Embryonic facial prominence (tissue), 1 donor: ENCODE results near the gene TMEM108.
A peak's percentile ranks its signal among the peaks of the same experiment; 100 is the strongest.

ENCODE experiments used
- DNase-seq: peaks from one replicate; pipeline ENCODE4 v3.0.0-alpha.2; 2016; ENCODE audit errors: extremely low spot score

Gene TMEM108

GRCh38 chr3:133418361-133418760, 380.2 kb downstream of the TMEM108 start:
- DNase-seq, result no peak

DNA sequence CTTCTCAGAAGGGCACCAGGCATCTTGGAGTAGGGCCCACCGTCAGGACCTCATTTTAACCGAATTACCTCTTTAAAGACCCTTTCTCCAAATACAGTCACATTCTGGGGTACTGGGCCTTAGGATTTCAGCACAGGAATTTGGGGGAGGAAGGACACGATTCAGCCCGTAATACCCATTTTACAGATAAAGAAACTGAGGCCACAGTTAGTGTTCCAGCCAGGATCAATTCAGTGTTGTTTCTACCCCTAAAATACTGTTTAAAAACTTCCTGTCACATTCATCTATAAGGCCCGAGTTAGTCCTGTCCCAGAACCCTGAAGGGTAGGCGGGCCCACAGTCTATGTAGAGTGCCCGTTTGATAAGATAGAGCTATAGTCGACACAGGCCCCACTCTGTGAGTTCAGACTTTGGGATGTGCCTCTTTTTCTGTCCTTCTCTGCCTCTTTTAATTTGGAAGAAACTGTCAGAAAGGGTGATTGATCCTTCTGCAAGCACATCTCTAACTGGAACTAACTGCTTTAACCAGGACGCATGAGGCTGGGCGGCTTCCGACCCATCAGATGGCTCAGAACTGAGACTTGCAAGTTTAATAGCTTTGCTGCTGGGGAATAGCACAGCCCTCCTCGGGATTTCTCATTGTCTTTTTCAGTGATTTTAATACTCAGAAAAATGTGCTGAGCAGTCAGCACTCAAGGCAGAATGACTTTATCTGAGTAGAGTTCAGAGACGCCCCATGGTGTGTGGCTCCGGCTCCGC, 381.1 kb downstream of the TMEM108 start:
- no peak for DNase-seq

DNA sequence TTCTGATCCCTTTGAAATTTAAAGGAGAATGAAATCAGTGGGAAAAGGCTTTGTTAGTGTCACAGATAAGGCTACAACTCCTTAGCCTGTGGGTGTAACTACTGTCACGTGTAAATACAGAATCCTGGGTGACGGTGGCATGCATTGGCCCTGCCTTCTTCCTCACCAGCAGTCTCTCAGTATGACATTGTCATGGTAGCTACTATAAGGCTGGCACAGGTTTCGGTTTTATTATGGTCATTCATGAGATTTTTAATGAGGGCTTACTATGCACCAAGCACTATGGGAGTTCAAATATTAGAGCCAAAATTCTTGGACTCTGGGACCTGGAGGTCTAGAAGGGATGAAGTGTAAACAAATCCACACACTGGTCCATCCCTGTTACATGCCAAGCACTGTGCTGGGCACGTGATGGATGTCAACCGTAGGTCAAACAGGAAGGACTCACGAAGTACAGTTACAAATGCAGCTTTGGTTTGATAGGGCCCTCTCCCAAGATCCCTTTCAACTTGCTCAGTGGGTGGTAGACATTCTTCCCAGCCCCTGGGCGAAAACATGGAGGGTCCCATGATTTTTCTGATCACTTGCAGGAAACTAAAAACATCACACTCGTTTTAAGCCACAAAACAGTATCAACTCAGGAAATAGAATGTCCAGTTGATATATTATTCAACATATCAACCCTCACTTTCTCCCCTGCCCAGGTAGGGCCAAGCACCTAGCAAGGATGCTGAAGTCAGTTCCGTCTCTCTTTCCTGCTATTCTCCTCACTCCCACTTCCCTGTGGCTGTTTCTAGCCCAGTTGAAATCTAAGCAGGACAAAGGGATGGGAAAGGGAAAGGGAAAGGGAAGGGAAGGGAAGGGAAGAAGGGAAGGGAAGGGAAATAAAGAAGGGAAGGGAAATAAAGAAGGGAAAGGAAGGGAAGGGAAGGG, 387.0 kb downstream of the TMEM108 start:
- no peak for DNase-seq

DNA sequence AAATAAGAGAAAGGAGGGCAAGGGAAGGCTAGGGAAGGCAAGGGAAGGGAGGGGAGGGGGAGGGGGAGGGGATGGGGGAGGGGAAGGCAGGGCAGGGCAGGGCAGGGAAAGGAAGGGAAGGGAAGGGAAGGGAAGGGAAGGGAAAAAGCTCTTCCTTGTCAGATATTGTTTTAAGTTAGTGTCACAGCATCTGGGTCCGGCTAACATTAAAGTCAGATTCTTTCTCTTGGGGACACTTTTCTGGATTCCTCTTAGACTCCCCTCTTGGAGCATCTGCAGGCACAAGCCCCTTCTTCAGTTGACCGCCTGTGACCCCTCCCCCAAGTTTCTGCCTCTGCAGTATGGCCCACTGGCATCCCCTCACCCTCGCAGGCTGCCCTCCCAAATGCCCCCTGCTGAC, 387.7 kb downstream of the TMEM108 start:
- DNase-seq, result no peak

DNA sequence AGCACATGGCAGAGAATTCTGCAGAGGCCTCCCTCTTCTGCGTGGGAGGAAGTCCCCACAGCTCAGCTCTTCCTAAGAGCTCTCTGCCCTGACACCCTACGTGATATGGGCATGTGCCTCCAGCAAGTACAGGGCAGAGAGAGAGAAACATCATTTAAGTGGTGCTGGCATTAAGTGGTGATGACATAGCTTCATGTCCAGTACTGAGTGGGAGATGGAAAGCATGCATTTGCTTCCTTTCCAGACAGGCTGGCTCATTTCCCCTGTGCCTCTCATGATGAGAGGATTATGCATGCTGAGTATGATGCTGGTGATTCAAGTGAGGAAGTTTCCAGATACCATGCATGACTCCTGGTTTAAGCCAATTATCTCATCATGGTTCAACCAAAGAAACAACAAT, 388.5 kb downstream of the TMEM108 start:
- DNase-seq, result no peak

GRCh38 chr3:133428552-133428951, 390.4 kb downstream of the TMEM108 start:
- no peak for DNase-seq

DNA sequence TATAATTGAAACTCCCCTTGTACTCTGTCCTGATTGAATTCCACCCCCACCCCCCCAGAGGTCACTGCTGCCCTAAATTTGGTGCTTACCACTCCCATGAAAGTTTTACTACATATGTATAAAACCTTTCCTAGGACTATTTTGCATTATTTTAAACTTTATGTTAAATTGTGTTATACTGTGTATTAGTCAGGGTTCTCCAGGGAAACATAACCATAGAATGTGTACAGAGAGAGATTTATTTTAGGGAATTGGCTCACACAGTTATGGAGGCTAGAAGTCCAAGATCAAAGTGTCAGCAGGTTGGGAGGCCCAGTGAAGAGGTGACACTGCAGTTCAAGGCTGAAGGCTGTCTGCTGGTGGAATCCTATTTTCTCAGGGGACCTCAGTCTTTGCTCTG, 390.9 kb downstream of the TMEM108 start:
- no peak for DNase-seq

DNA sequence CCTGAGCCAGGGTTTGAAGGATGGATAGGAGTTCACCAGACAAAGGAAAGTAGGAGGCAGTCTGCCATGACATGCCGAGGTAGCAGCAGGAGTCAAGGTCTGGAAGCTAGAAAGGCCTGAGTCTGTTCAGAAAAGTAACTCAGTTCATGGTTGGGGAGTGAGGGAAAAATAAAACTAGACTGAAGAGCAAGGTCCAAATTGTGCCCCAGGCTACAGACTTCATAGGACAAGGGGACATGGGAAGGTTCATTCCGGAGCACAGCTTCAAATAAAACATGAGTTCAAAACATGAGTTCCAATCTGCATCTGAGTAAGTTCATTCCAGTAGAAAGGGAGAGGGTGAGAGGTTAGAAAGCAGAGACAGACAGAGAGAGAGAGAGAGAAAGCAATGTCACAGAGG, 401.4 kb downstream of the TMEM108 start:
- no peak for DNase-seq

DNA sequence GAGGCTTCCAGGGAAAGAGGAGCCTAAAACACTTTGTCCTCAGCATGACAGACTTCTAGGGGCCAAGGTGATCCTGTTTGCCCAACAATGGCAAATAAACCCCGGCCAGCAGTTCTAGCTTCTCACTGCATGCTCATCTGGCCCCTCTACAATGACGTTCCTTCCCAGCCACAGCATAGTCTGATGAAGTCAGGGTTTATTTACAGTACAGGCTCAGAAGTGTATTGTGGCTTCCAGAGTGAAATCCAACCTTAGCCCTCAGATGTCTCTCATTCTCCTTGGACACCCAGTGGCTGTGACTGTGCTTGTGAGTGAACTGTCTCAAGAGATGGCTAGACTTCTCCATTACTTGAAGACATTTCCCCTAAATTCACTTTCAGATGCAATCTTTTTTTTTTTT, 402.5 kb downstream of the TMEM108 start:
- DNase-seq, result no peak

DNA sequence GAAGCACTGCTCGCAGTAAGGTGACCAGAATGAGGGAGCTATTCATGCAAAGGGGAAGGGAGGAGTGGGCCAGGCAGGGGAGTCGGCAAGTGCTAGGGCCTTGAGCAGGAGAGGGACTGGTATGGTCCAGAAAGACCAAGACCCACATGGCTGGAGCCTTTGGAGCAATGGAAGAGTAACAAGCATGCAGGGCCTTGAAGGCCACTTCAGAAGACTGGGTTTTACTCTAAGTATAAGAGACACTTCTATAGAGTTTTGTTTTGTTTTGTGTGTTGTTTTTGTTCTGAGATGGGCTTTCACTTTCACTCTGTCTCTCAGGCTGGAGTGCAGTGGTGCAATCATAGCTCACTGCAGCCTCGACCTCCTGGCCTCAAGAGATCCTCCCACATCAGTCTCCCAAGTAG, 403.7 kb downstream of the TMEM108 start:
- DNase-seq, result no peak

- no peak for DNase-seq
Observed at GRCh38 chr3:133442518-133442917, 404.3 kb downstream of the TMEM108 start.

DNA sequence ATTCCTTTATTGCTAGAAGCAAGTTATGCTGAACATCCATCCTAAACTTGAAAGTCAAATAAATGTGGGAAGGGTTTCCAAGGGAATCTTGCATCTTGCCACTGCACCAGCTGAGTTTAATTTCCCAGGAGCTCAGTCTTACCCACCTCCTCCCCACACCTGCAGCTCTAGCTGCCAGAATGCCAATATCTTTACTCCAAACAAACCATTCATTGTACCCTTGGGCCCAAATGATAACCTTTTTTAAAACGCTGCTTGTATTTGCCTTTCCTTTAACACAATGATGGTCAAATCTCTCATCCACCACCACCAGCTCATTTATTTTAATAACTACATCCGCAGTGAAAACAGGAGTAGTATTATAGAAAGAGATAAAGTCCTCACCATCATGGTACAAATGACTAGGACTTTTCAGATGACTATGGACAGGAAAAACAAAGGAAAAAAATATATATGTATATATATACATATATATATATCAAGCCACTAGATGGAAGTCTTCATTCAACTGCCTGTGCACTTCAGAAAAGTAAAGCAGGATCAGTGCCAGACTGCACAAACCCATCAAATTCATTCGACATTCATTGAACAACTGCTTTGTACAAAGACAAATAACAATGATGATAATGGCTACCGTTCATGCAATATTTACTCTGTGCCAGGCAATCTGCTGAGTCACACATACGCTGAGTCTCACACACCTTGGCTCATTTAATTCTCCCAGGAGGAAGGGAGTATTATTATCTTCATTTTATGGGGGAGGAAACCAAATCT, 405.6 kb downstream of the TMEM108 start:
- DNase-seq, result peak; percentile 57

- no peak for DNase-seq
Observed at GRCh38 chr3:133444423-133444774, 406.2 kb downstream of the TMEM108 start.

DNA sequence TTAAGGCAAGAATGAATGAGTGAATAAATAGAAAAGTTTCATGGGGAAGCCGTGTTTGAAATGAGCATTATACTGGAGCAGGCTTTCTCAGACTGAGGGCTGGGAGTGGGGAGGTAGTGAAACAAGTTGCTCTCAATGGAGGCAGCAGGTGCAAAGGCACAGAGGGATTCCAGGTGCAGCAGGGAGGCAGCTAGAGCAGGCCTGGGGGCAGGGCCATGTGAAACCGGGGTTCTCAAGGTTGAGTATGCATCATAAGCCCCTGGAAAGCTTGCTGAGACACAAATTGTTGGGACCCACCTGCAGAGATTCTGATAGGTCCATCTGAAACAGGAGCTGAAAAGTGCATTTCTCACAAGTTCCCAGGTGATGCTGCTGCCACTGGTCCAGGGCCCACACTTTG, 406.9 kb downstream of the TMEM108 start:
- no peak for DNase-seq
